ENCODE measurements around the gene TLR2.
A peak's percentile ranks its signal among the peaks of the same experiment; 100 is the strongest.

Gene TLR2

DNA sequence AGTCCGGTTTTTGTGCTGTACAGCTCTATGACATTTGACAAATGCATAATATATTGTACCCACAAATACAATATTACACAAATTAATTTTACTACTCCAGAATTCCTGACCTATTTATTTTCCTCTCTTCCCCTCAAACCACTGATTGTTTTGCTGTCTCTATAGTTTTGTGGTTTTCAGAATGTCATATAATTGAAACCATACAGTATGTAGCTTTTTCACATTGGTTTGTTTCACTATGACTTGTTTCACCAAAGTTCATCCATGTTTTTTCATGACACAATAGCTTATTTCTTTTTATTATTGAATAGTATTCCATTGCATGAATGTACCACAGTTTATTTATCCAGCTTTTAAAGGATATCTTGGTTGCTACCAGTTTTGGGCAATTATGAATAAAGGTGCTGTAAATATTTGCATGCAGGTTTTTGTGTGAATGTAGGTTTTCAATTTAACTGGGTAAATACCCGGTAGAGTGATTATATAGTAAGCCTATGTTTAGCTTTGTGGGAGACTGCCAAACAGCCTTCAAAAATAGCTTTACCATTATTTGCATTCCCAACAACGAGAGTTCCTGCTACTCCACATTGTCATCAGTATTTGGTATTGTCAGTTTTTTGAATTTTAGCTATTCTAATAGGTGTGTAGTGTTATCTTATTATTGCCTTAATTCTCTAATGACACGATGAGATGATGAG, 49.8 kb downstream of the TLR2 start:
- no peak for DNase-seq

- DNase-seq = no peak
These were observed 51.9 kb downstream of the TLR2 start for GRCh38 chr4:153735906-153736461.

DNA sequence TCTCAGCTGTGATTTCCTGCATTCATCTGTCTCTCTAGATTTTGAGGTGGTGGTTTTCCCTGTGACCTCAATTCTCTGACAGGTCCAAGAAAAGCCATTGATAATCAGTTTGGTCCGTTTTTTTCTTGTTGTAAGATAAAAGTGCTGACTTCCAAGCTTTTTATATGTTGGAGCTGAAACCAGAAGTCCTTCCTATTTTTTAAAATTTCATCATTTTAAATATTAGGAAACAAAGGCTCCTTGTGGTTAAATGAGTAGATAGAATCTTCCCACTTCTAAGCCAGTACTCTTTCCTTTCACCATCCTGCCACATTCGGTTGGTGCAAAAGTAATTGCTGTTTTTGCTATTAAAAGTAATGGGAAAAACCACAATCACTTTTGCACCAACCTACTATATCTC, 57.5 kb downstream of the TLR2 start:
- no peak for DNase-seq

- DNase-seq = no peak
These were observed 61.6 kb downstream of the TLR2 start for GRCh38 chr4:153745651-153746050.

DNA sequence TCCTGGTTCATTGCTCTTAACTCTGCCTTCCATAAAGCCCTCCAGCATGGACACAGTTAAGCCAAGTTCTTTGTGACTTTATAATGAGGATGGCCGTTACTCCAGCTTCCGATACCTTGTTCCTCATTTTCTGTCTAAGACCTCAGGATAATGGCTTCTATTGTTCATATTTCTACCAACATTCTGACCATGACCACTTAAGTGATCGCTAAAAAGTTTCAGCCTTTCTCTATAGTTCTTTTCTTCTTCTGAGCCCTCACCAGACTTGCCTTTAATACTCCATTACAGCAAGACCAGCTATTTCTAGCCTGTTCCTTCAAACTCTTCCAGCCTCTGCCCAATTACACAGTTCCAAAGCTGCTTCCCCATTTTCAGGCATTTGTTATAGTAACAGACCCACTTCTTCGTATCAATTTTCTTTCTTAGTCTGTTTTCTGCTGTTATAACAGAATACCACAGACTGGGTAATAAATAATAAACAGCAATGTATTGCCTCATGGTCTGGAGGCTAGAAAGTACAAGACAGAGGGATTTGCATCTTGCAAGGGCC, 63.4 kb downstream of the TLR2 start:
- no peak for DNase-seq

DNA sequence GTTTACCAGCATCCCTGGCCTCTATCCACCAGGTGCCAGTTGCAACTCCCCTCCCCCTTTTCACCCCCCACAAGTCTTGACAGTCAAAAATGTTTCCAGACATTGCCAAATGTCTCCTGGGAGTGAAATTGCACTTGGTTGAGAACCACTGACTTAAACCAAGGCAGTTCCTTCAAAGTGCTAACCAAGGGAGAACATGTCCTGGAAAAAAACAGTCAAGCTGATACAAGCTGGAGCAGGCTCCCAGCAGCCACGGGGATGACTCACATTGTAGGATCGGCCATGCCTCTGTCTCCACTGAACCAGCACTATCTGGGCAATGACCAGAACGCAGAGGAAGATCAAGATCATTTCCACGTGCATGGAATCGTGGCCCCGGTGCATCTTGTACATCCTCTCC, 64.3 kb downstream of the TLR2 start:
- DNase-seq = no peak

DNA sequence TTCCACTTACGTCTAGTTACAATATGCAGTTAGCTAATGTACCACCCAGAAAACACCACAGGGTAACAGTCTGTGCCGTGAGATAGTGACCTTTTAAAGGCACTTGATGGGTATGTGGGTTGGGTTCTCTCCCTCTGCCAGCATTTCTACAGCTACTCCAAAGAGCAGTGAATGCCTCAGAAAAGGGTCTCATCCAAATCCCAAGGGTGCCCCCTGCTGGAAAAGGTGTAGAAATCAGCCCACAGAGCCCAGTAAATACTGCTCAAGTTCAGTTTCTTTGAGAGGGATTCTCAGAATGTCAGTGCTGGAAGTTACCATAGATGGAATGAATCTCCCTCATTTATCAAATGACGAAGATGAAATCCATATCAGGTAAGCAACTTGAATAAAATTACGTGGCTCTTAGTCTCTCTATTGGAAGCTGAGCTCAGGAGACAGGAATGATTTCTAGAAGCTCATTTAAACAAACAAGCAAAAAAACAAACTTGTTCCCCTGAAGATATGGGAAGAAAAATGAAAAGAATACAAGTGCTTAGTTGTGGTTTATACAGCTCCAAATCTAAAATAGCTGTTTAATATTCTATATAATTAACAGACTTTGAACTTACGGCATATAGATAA, 66.2 kb downstream of the TLR2 start:
- DNase-seq = peak; percentile 57

DNA sequence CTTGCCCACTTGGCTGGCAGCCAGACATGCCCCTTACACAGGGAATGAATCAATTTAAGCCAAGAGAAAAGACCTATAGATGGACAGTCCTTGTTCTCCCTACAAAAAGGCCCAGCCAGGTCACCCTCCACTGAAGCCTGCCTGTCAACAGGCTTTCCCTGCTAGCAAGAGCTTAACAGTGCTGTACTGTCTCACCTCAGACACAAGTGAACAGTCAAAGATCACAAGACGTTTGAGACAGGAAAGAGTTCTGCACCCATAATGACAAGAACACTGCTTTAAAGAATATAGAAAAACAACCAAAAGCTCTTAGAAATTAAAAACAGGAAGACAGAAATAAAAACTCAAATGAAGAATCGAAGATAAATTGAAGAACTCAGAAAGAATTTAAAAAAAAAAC, 71.1 kb downstream of the TLR2 start:
- DNase-seq = no peak
